Nephron progenitor cell (in vitro differentiated cells): Measurements from ENCODE around the gene P2RX3.

Experiments
- DNase-seq: peaks from one replicate; pipeline ENCODE4 v3.0.0; 2021
- H3K27ac Mint-ChIP-seq: 2 replicates; pipeline ENCODE4 v1.8.0; 2021; ENCODE audit warnings: mild to moderate bottlenecking, moderate library complexity, mixed read lengths
- H3K27me3 Mint-ChIP-seq: 2 replicates; pipeline ENCODE4 v1.8.0; 2021; ENCODE audit warnings: mild to moderate bottlenecking, low read depth, mixed read lengths; ENCODE audit not compliant: poor library complexity
- H3K36me3 Mint-ChIP-seq: 2 replicates; pipeline ENCODE4 v1.8.0; 2021; ENCODE audit warnings: low read depth, mixed read lengths
- H3K4me1 Mint-ChIP-seq: 2 replicates; pipeline ENCODE4 v1.8.0; 2021; ENCODE audit warnings: mixed read lengths
- H3K4me3 Mint-ChIP-seq: 2 replicates; pipeline ENCODE4 v1.8.0; 2021; ENCODE audit warnings: mild to moderate bottlenecking, moderate library complexity, mixed read lengths
- H3K9me3 Mint-ChIP-seq: 2 replicates; pipeline ENCODE4 v1.8.0; 2021; ENCODE audit warnings: mild to moderate bottlenecking, moderate library complexity, mixed read lengths
- CTCF ChIP-seq: fragments of 200-600 bp; sonication (generic); IDR thresholded peaks from 2 replicates; pipeline ENCODE4 v1.5.0; 2021; ENCODE audit warnings: antibody characterized with exemption

Gene P2RX3

GRCh38 chr11:57406337-57406904 lies 68.3 kb downstream of the P2RX3 start:
- no peak overlapping the region for H3K4me3 Mint-ChIP-seq
- H3K36me3 Mint-ChIP-seq, result peaks cover 36% of the 10 kb centered on the region
- peaks cover 3% of the 10 kb centered on the region for H3K9me3 Mint-ChIP-seq
- DNase-seq, result no peak
- H3K27ac Mint-ChIP-seq, result no peak overlapping the region
- peaks cover 16% of the 10 kb centered on the region for H3K27me3 Mint-ChIP-seq
- TF ChIP-seq CTCF, result no peak
- H3K4me1 Mint-ChIP-seq, result no peaks in the 10 kb centered on the region

- TF ChIP-seq CTCF, result no peak
- H3K27me3 Mint-ChIP-seq, result peaks cover 16% of the 10 kb centered on the region
- peaks cover 43% of the 10 kb centered on the region for H3K36me3 Mint-ChIP-seq
- H3K4me1 Mint-ChIP-seq, result no peaks in the 10 kb centered on the region
- no peak for DNase-seq
- H3K27ac Mint-ChIP-seq, result no peak overlapping the region
- no peak overlapping the region for H3K4me3 Mint-ChIP-seq
- H3K9me3 Mint-ChIP-seq, result peaks cover 3% of the 10 kb centered on the region
Measured at GRCh38 chr11:57407010-57407920, 69.1 kb downstream of the P2RX3 start.

GRCh38 chr11:57407941-57408475 lies 69.9 kb downstream of the P2RX3 start:
- Mint-ChIP-seq H3K9me3 (peaks cover 3% of the 10 kb centered on the region), H3K4me3 (no peak overlapping the region), H3K36me3 (peaks cover 47% of the 10 kb centered on the region), H3K27ac (no peak overlapping the region), H3K27me3 (peaks cover 9% of the 10 kb centered on the region), H3K4me1 (no peaks in the 10 kb centered on the region)
- no peak for TF ChIP-seq CTCF
- no peak for DNase-seq

GRCh38 chr11:57408771-57409170 lies 70.6 kb downstream of the P2RX3 start:
- H3K36me3 Mint-ChIP-seq, result peaks cover 54% of the 10 kb centered on the region
- DNase-seq, result no peak
- peaks cover 3% of the 10 kb centered on the region for H3K9me3 Mint-ChIP-seq
- peaks cover 5% of the 10 kb centered on the region for H3K27me3 Mint-ChIP-seq
- H3K4me1 Mint-ChIP-seq, result no peaks in the 10 kb centered on the region
- no peak overlapping the region for H3K4me3 Mint-ChIP-seq
- no peak for TF ChIP-seq CTCF
- H3K27ac Mint-ChIP-seq, result no peak overlapping the region

- H3K27ac Mint-ChIP-seq, result no peak overlapping the region
- H3K27me3 Mint-ChIP-seq, result peaks cover 3% of the 10 kb centered on the region
- no peaks in the 10 kb centered on the region for H3K4me1 Mint-ChIP-seq
- H3K9me3 Mint-ChIP-seq, result peaks cover 3% of the 10 kb centered on the region
- no peak for TF ChIP-seq CTCF
- DNase-seq, result no peak
- no peak overlapping the region for H3K4me3 Mint-ChIP-seq
- H3K36me3 Mint-ChIP-seq, result peaks cover 61% of the 10 kb centered on the region
Measured at GRCh38 chr11:57409321-57410100, 71.4 kb downstream of the P2RX3 start.
